Amniotic epithelial cell (primary cell): ENCODE measurements around the gene MRPL11.

ENCODE experiments used
- DNase-seq: peaks from one replicate; pipeline ENCODE4 v3.0.0-alpha.2; 2010; ENCODE audit warnings: low read depth

The MRPL11 gene

DNA sequence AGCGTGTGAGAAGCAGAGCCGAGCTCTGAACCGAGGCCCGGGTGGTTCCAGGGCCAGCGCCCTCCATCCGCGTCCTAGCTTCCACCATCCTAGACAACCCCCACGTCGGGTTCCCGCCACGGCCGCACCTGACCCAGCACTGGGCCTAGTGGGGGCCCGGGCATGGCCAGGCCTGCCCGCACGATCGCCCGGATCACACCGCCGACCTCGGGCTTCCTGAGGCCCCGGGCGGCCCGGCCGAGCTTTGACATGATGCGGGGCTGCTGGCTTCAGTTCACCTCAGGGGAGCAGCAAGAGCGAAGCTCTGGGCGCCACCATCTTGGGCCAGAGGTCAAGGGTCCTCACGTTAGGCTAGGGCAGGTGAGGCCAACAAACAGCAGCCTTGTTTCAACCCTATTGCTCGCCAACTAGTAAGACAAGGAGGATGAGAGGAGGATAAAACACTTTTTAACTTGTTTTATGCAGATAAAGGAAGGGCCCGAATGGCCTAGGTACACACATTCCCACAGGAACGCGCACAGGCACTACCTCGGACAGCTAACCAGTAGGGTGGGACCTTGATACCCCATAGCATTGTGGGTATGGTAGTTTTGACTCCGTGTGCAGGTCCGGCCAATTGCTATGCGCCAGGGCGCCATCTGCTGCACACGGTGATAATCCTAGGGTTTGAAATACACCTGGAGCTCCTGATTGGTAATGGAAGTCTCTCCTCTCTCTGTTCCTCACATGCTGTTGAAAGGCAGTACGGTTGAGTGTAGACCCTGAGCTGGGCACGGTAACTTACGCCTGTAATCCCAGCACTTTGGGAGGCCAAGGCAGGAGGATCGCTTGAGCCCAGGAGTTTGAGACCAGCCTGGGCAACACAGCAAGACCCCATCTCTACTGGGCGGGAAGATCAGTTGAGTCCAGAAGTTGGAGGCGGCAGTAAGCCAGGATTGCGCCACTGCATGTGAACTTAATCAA is at the start of gene MRPL11:
MRPL11 (minus strand) TSS at position 345 of the 963 bp plus-strand sequence; CDS start at position 251, 94 bp downstream.
- DNase-seq = peak; percentile 92

DNA sequence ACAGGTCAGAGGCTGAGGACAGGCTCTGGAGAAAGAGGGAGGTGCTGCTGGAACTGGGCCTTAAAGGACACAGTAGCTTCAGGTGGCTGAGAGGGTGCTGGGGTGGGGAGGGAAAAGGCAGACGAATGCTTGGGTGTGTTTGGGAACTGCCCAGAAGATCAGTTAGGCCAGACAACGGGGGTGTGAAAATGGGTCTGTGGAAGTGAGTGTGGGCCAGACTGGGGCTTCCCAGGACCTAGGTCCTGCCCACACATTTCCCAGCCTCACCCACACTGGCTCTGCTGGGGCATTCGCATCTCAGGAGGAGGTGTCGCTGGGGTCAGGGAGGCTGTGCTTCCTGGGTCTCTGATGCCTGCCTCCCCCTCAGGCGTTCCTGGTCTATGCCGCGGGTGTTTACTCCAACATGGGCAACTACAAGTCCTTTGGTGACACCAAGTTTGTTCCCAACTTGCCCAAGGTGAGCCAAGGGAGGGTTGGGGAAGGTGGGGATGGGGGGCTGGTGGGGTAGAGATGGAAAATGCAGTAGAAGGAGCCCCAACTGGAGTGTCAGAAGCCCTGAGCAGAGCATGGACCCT is 46.2 kb upstream of the MRPL11 start:
- no peak for DNase-seq

DNA sequence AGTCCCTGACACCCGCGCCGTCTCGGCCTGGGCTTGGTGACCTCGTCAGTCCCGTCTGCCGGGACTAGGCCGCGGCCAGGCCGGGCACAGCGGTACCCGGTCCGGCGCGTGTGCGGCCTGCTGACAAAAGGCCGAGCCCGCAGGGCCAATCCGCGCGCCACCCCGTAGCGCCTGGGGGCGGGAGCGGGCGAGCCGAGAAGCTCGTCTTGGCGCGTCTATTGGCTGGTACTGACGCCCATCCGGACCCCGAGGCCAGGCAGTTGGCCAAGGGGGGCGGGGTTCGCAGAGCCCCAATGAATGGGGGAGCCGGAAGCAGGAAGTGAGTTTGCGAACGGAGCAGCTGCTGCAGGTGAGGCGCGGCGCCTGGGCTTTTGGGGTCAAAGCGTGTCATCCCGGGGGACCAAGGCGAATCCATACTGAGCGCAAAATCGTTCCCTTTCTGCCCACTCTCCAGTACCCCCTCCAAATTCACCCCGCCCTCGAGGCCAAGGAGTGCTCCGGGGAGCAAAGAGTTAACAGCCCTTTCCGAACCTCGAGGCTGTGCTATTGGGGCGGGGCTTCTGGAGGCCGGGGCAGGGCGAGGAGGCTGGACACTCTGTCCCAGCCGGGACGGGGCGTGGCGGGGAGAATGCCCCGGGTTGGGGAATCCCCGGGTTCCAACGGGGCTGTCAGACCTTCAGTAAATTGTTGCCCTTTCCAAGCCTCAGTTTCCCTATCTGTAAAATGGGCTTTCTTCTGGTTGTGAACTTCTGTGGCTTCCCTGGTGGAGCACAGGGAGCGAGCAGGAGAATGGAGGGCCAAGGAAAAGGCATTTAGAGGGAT is 41.7 kb upstream of the MRPL11 start, which contains the start of gene DPP3:
DPP3 (plus strand) TSS at position 318 of the 822 bp plus-strand sequence. CDS start 1,767 bp downstream, outside the sequence.
- peak; percentile 93 for DNase-seq

DNA sequence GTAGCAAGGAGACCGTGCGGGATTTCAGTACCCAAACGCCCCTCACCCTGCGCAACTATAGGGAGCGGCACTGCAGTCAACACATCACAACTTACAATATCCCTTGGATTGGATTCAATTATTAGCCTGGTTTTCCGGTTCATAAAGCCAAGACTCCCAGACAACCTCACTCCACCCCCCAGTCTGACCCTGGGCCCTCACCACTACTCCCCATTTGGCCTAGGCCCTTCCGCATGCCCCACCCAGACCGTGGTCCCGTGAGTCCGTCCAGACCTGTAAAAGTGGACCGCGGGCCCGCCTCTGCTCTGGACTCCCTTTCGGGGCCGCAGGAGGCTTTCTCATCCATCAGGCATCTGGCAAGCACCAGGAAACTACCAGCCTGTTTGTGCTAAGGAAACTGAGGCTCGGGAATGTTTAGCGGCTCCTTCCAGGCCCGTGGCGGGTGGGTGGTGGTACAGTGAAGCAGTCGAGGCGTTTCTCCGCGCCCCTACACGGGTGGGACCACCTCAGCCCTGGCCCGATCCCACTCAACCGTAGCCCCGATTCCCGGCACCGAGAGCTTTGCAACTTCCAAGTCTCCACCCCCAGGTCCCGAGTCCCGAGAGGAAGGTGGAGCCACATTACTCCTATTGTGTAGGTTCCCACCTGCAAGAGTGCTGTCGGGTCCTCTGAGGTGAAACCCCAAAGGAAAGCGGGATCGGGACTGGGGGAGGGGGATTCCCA is 40.9 kb upstream of the MRPL11 start:
- peak; percentile 50 for DNase-seq

DNA sequence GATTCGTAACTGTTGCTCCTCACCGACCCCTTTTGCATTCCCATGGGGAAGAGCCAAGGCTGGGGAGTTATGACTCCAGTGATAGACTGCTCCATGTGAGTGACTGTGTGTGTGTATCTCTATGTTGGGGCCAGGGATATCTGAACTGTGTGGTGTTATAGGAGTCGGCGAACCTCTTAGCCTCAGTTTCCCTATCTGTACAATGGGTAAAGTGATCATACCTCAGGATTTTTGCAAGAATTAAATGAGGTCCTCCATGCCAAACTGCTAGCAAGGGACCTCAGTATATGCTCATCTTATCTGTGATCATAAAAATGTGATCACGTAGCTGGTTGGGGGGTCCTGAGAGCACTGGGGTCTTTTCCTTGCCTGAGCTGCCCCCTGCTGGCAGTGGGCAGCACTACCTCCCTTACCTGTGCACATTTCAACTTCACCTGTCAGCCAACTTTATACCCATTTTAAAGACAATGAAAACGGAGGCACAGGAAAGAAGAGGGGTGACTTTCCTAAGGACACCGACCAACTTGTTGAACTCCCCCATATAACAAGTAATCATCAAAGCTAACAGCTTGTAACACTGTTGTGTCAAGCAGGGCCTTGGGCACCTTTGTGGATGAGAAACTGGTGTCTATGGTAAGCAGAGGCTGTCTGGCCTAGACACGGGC is 40.2 kb upstream of the MRPL11 start:
- DNase-seq = peak; percentile 11

DNA sequence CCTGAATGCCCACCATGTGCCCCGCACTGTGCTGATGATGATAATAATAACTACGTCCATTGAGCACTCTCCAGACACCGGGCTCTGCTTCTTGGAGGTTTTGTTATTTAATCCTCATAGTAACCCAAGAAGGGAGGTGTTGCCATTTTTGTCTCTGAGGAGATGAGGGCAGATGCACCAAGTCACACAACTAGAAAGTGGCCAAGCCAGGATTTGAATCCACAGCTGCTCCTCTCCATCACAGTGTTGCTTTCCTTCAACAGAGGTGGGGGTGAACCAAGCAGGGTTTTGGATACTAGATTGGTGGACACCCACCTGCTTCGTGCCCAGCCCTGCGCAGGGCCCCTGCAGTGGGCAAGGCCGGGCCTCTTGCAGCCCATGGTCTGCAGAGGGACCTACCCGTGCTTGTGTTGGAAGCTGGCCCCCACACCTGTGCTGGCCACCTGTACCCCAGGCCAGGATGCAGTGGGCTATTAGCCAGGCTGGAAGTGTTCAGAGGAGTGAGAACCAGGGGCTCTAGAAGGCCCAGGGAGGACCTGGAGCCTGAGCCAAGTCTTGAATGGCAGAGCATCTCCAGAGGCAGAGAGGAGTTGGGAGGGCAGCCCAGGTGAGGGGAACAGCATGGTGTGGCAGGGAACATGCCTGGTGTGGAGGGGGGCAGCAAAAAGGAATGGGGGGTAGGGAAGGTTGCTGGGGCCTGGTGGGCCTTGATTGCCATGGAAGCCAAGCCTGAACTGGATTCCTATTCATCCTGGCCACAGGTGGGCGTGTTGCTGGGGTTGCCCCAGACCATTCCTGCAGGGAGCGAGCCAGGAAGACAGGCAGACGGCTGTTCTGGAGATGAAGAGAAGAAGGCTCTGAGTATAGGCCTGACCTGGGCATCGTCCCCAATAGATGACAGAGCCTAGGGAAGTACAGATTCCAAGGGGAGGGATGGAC is 38.9 kb upstream of the MRPL11 start:
- no peak for DNase-seq

DNA sequence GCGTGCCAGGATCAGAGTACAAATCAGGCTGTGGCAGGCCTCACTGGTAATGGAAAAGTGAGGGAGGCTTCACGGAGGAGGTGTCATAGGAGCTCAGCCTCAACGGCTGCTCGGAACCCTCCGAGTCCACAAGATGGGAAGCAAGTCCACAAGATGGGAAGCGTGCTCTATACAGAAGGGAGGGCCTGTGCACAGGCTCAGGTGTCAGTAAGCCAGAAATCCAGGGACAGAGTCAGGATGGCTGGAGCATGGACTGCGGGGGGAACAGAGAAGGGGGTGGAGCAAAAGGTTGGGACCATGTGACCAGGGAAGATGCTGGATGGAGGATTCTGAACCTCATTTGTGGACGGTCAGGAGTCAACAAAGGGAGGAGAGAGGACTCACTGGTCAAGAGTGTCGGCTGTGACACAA is 38.2 kb upstream of the MRPL11 start:
- DNase-seq = peak; percentile 7

DNA sequence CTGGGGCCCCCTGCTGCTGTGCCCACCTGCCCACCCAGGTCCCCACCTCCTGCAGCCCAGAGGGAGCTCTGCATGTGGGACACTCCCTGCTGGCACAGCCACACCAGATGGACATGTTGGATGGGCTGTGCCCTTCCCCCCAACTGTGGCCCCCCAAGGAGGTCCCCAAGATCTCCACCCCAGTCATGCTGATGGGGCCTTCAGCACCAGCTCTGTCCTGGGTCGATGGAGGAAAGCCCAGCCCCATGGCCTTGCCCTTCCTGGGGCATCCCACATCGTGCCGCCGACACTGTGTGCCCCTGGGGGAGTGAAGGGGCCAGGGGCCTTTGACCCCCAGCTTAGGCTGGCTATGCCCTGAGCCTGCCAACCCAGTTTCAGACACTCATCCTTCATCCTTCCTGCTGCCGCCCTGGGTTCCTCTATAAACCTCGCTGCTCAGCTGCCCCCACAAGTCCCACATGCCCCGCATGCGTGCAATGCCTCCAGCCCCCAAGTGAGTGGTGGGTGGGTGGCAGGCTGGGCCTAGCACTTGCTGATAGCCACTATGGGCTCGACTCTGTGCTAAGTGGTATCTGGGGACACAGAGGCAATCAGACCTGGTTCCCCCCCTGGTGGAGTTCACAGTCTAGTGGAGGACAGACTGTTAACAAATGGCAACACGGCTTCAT is 37.7 kb upstream of the MRPL11 start:
- DNase-seq = no peak

DNA sequence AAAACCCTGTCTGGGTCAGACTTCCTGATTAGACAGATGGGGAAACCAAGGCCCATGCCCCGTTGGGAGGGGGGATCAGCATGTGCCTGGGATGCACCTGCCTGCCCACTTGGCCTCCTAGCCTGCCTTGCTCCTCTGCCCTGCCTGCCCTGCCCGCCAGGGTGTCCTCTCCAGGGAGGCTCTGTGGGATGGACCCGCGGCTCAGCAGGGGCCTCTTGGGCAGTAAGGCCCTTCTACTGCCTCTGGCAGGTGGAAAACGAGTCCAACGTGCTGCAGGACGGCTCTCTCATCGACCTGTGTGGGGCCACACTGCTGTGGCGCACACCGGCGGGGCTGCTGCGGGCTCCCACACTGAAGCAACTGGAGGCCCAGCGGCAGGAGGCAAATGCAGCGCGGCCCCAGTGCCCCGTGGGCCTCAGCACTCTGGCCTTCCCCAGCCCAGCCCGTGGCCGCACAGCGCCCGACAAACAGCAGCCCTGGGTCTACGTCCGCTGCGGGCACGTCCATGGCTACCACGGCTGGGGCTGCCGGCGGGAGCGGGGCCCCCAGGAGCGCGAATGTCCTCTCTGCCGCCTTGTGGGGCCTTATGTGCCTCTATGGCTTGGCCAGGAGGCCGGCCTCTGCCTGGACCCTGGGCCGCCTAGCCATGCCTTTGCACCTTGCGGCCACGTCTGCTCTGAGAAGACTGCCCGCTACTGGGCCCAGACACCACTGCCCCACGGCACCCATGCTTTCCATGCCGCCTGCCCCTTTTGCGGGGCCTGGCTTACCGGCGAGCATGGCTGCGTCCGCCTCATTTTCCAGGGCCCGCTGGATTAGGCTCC is 36.9 kb upstream of the MRPL11 start:
- no peak for DNase-seq

DNA sequence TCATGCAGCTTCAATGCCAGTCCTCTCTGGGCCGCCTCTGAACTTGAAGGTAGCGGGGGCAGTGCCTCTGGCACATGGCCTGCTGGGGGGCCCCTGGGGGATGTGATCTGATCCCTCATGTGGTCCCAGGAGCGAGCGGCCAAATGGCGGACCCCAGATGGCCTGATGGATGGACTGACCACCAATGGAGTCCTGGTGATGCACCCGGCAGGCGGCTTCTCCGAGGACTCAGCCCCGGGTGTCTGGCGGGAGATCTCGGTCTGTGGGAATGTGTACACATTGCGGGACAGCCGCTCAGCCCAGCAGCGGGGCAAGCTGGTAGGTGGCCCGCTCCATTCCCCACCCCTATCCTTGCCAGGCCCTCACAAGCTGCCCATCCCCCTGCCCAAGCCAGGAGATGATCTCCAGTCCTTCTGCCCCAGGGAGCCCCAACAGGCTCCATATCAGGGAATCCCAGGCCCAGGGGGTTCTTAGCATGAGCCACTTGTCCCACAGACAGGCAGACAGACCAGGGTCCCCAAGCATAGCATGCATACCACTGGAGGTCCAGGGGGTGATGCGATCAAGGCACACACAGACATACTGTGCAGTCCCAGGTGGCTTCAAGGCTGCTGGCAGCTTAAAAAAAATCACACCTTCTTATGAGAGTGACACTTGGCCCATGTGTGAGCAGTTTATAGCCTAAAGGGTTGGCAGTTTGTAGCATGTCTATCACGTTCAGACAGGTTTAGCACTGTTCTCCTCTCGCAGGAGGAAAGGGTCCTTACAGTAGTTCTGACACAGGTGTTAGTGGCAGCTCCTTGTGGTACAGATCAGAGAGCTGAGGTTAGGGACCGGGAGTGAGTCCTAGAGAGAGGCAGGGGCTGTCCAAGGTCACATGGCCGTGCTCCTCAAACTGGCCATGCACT is 35.2 kb upstream of the MRPL11 start:
- DNase-seq = no peak

DNA sequence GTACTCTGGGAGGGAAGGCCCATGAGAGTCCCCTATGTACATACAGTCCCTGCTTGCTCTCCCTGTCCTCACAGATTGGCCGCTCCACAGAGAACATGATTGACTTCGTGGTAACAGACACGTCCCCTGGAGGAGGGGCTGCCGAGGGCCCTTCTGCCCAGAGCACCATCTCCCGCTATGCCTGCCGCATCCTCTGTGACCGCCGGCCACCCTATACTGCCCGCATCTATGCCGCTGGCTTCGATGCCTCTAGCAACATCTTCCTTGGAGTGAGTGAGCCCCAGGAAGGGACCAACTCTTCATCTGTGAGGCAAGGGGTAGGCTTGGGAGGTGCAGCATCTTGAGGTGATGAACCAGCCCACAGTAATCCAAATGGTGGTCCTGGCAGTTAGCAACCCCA is 34.5 kb upstream of the MRPL11 start:
- no peak for DNase-seq

DNA sequence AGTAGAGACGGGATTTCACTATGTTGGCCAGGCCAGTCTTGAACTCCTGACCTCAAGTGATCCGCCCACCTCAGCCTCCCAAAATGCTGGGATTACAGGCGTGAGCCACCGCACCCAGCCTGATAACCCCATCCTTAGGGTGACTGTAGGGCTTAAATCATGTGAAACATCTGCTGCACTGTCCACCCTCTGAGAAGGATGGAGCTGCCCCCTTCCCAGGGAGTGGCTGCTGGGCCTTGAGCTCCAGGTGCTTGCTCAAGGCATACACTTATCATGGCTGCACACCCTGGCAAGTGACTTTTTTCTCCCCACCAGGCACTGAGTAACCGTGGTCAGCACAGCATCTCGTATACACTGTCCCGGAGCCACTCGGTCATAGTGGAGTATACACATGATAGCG is 33.4 kb upstream of the MRPL11 start:
- no peak for DNase-seq

DNA sequence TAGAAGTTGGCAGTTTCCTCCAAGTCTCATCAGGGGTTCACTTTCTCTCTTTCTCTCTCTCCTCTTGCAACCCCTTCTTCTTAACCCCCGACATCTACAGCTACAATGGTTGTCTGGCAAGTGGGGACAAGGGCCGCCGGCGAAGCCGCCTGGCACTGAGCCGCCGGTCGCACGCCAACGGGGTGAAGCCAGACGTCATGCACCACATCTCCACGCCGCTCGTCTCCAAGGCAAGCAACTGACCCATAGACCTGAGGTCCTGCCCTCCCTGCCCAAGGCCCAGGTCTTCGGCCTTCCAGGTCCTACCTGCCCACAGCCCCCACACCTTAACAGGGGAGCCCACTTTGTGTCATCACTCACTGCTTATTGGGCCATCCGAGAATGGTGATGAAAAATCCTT is 32.5 kb upstream of the MRPL11 start:
- DNase-seq = no peak

DNA sequence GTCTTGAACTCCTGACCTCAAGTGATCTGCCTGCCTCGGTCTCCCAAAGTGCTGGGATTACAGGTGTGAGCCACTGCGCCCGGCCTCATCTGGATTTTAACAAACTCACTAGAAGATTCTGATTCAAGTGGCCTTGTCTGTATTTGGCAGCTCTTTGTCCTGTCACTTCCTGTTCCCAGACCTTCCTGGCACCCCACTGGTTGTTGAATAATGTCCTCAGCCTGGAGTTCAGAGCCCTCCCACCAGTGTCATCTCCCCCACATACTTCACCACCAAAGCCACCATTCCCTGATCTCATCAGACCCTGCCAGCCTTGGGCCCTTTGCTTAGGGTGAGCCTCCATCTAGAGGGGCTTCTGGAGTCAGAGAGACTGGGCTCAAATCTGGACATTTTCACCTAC is 31.4 kb upstream of the MRPL11 start:
- DNase-seq = no peak

DNA sequence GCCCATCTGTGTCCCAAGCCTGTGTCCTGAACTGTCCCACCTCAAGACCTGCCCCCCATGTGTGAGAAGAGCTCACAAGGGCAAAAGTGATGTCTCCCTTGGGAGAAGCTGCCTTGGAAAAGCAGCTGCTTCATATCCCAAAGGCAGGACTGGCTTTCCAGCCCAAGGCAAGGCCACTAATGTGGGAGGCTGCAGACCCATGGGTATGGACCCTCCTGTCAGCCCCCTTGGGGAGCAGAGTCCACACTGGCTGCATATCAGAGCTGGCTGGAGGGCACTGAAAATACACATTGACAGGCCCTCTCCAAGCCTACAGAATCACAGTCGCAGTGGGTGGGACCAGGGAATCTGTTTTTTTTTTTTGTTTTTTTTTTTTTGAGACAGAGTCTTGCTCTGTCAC is 30.8 kb upstream of the MRPL11 start:
- DNase-seq = no peak

DNA sequence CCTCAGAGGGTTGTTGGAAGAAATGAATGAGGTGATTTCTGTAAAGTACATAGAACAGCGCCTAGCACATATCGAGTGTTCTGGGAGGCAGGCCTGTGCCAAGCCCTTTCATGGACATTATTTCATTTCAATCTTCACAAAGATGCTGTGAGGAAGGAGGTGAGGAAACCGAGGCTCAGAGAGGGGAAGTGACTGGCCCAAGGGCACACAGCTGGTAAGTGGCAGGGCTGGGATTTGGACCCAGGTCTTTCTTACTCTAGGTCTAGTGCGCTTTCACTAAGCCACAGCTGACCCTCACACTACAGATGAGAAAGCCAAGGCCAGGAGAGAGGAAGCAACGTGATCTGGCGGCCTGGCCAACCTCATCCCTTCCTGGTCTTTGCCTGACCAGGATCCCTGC is 30.0 kb upstream of the MRPL11 start:
- DNase-seq = no peak

DNA sequence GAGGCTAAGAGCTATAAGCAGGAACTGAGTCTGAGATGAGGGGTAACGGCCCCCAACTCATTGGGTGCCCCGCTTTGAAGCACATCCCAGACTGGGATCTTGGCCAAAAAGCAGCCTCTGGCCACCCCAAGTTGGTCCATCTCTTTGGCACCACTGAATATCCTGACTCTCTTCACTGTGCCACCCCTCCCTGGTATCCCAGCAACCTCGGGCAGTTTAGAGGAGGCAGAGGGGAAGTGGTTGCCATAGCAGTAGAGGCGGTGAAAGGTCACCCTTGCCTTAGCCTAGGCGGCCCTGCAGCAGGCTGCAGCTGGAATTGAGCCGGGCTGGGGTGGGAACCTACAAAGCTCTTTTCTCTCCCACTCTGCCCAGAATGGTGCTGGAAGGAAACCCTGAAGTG is 29.1 kb upstream of the MRPL11 start:
- no peak for DNase-seq
